NT2/D1 (cell line): ENCODE data around the gene NUDT16L1.

Experiments used
- SUZ12 ChIP-seq: IDR thresholded peaks from 2 replicates; pipeline ENCODE4 v1.6.1; 2011; ENCODE audit not compliant: insufficient read length, insufficient read depth; ENCODE audit errors: extremely low read depth
- YY1 ChIP-seq: IDR thresholded peaks from 2 replicates; pipeline ENCODE4 v1.6.1; 2011; ENCODE audit not compliant: insufficient read length, insufficient read depth
- ZNF274 ChIP-seq: IDR thresholded peaks from 2 replicates; pipeline ENCODE4 v1.6.1; 2011; ENCODE audit warnings: mild to moderate bottlenecking, low read depth, low read length

- TF ChIP-seq ZNF274 (no peak), YY1 (no peak), SUZ12 (no peak)
These were observed 17.2 kb upstream of the NUDT16L1 start for GRCh38 chr16:4675864-4676786.
